A549 (cell line): Measurements from ENCODE around the gene RTEL1. TPM values are rescaled to one million over a fixed set of nuclear protein-coding genes. Genes with fewer than 3 reads are reported as not detected.
A peak's percentile ranks its signal among the peaks of the same experiment; 100 is the strongest.
"Not testable (repeated sequence)": the region's sequence is repeated elsewhere in the genome, so short reads cannot be mapped to it uniquely, and the experiment has no call there.

Experiments used
- ATAC-seq, 2 experiments: fragments of 200-7000 bp in 1 of 2; fragments of >200 bp in 1 of 2; cut with Nextera tagmentation in 1 of 2; cut with Tn5 transposase in 1 of 2; 3 replicates each; pipeline versions ENCODE4 v1.8.0 to v1.9.1; 2018 to 2020; ENCODE audit warnings: mild to moderate bottlenecking in 1 of 2, moderate library complexity in 1 of 2
- CTCF ChIA-PET: fragments of 300-600 bp; sonication (Branson Sonifier 250); formaldehyde crosslinking; extraction: SDS; loops from one replicate; lab custom pipeline; 2021; ENCODE audit warnings: antibody characterized with exemption, inconsistent platforms; lab: Yijun Ruan, JAX
- POLR2A ChIA-PET: fragments of 350-600 bp; formaldehyde crosslinking; extraction: SDS; loops from one replicate; lab custom pipeline; 2021; ENCODE audit warnings: antibody characterized with exemption, inconsistent platforms; lab: Yijun Ruan, JAX
- DNase-seq, 2 experiments: peaks; one replicate each; pipeline versions ENCODE4 v3.0.0 to v3.0.0-alpha.2; 2011 to 2016; ENCODE audit warnings: low read depth in 1 of 2, low spot score in 1 of 2
- FAIRE-seq: peaks from 2 replicates; lab custom pipeline; 2011; peaks lifted over from hg19 to GRCh38; lab: Jason Lieb, UNC
- H3K27ac ChIP-seq, 2 experiments: fragments of >200 bp; sonication (Bioruptor Twin); formaldehyde crosslinking; 3 replicates each; pipeline ENCODE4 v1.5.1; 2016 to 2017
- H3K4me1 ChIP-seq: fragments of >200 bp; sonication (Bioruptor Twin); formaldehyde crosslinking; 3 replicates; pipeline ENCODE4 v1.6.1; 2016
- H3K4me2 ChIP-seq: fragments of >200 bp; sonication (Bioruptor Twin); formaldehyde crosslinking; 3 replicates; pipeline ENCODE4 v1.6.1; 2016
- H3K4me3 ChIP-seq: fragments of >200 bp; sonication (Bioruptor Twin); formaldehyde crosslinking; 3 replicates; pipeline ENCODE4 v1.5.1; 2016
- H3K9me3 ChIP-seq: fragments of >200 bp; sonication (Bioruptor Twin); formaldehyde crosslinking; 3 replicates; pipeline ENCODE4 v1.6.1; 2016
- BHLHE40 ChIP-seq: IDR thresholded peaks from 2 replicates; pipeline ENCODE4 v1.6.1; 2012; ENCODE audit warnings: low read depth, low read length, inconsistent platforms
- CBX2 ChIP-seq: fragments of 200-600 bp; sonication (generic); IDR thresholded peaks from 2 replicates; pipeline ENCODE4 v1.6.1; 2016; ENCODE audit warnings: low read depth, mild to moderate bottlenecking, borderline replicate concordance
- CHD4 ChIP-seq: fragments of 200-600 bp; sonication (generic); IDR thresholded peaks from 2 replicates; pipeline ENCODE4 v1.6.1; 2016; ENCODE audit warnings: antibody characterized with exemption, mild to moderate bottlenecking, borderline replicate concordance
- E2F6 ChIP-seq: IDR thresholded peaks from 2 replicates; pipeline ENCODE4 v1.6.1; 2012; ENCODE audit warnings: low read depth, borderline replicate concordance
- EHMT2 ChIP-seq: fragments of 200-600 bp; sonication (generic); IDR thresholded peaks from 2 replicates; pipeline ENCODE4 v1.6.1; 2016; ENCODE audit warnings: antibody characterized with exemption, low read depth, mild to moderate bottlenecking, moderate library complexity
- EP300 ChIP-seq, 2 experiments: fragments of >200 bp; sonication (Bioruptor Twin); formaldehyde crosslinking; IDR thresholded peaks; 2 replicates in 1 of 2; 3 replicates in 1 of 2; pipeline ENCODE4 v1.6.1; 2016 to 2017
- HOXA7 ChIP-seq: fragments of 250-450 bp; sonication (Bioruptor Pico); IDR thresholded peaks from 2 replicates; pipeline ENCODE4 v1.5.0; 2020; ENCODE audit warnings: mild to moderate bottlenecking, moderate library complexity
- HOXB5 ChIP-seq: fragments of 250-450 bp; sonication (Bioruptor Pico); IDR thresholded peaks from 2 replicates; pipeline ENCODE4 v1.5.0; 2020; ENCODE audit warnings: mild to moderate bottlenecking, moderate library complexity
- JUN ChIP-seq, 2 experiments: fragments of >200 bp; sonication (Bioruptor Twin); formaldehyde crosslinking; IDR thresholded peaks; 2 replicates in 1 of 2; 3 replicates in 1 of 2; pipeline ENCODE4 v1.6.1; 2016 to 2017
- JUNB ChIP-seq: fragments of >200 bp; sonication (Bioruptor Twin); formaldehyde crosslinking; IDR thresholded peaks from 2 replicates; pipeline ENCODE4 v1.6.1; 2016
- KDM1A ChIP-seq: fragments of 200-600 bp; sonication (generic); IDR thresholded peaks from 2 replicates; pipeline ENCODE4 v1.6.1; 2016; ENCODE audit warnings: low read depth, mild to moderate bottlenecking
- MAFK ChIP-seq: fragments of 450-650 bp; IDR thresholded peaks from 2 replicates; pipeline ENCODE4 v1.6.1; 2014; ENCODE audit not compliant: partially characterized antibody
- MAX ChIP-seq: IDR thresholded peaks from 2 replicates; pipeline ENCODE4 v1.6.1; 2012
- MAZ ChIP-seq: fragments of 150-350 bp; IDR thresholded peaks from 2 replicates; pipeline ENCODE4 v1.6.1; 2014; ENCODE audit warnings: antibody characterized with exemption, low read depth, low read length, borderline replicate concordance
- MYC ChIP-seq: IDR thresholded peaks from 2 replicates; pipeline ENCODE4 v1.6.1; 2012; ENCODE audit warnings: mild to moderate bottlenecking, inconsistent platforms, low read length, improper control_type of control experiment, borderline replicate concordance
- NFE2L2 ChIP-seq: fragments of 150-350 bp; conservative IDR thresholded peaks from 2 replicates; pipeline ENCODE4 v1.6.1; 2014; ENCODE audit warnings: low read length
- PHF8 ChIP-seq: fragments of 200-600 bp; sonication (generic); IDR thresholded peaks from 2 replicates; pipeline ENCODE4 v1.6.1; 2016; ENCODE audit warnings: low read depth, mild to moderate bottlenecking, antibody characterized with exemption, moderate library complexity, borderline replicate concordance
- POLR2AphosphoS2 ChIP-seq: conservative IDR thresholded peaks from 2 replicates; pipeline ENCODE4 v1.6.1; 2012; ENCODE audit warnings: low read length, improper control_type of control experiment, inconsistent platforms
- RARB ChIP-seq: fragments of 250-450 bp; sonication (Bioruptor Pico); IDR thresholded peaks from 2 replicates; pipeline ENCODE4 v1.8.0; 2021; ENCODE audit warnings: mild to moderate bottlenecking, moderate library complexity
- RCOR1 ChIP-seq: fragments of 150-350 bp; IDR thresholded peaks from 2 replicates; pipeline ENCODE4 v1.6.1; 2014; ENCODE audit warnings: antibody characterized with exemption, low read length, low read depth
- RNF2 ChIP-seq: fragments of 200-600 bp; sonication (generic); IDR thresholded peaks from 2 replicates; pipeline ENCODE4 v1.6.1; 2016; ENCODE audit warnings: low read depth, mild to moderate bottlenecking, antibody characterized with exemption, moderate library complexity, borderline replicate concordance
- SMC3 ChIP-seq: fragments of >200 bp; sonication (Bioruptor Twin); formaldehyde crosslinking; IDR thresholded peaks from 3 replicates; pipeline ENCODE4 v1.6.1; 2018; ENCODE audit warnings: inconsistent platforms
- SREBF2 ChIP-seq: fragments of 450-650 bp; IDR thresholded peaks from 2 replicates; pipeline ENCODE4 v1.6.1; 2014; ENCODE audit warnings: mild to moderate bottlenecking, moderate library complexity
- TP53 ChIP-seq: fragments of 250-450 bp; sonication (Bioruptor Pico); IDR thresholded peaks from 2 replicates; pipeline ENCODE4 v1.5.0; 2021; ENCODE audit warnings: mild to moderate bottlenecking, moderate library complexity
- ZFP36 ChIP-seq: fragments of 450-650 bp; IDR thresholded peaks from 2 replicates; pipeline ENCODE4 v1.6.1; 2014; ENCODE audit warnings: borderline replicate concordance; ENCODE audit not compliant: partially characterized antibody
- WGBS: methylation state at CpG from one replicate; pipeline ENCODE4 v1.1.6; 2017; ENCODE audit errors: missing lambda C conversion rate; 5-methylcytosine and 5-hydroxymethylcytosine counted together
- polyA plus RNA-seq, 4 experiments: library from polyadenylated mRNA; depleted of rRNA in 3 of 4; stranded (reverse); fragments of >200 nt; fragmentation: RNase III in 1 of 4; extraction: RNeasy Plus Mini Kit Qiagen cat#74134 plus additional on column Dnase treatment in 1 of 4; gene quantifications; 2 replicates in 3 of 4; 3 replicates in 1 of 4; pipeline ENCODE4 v1.2.3, GENCODE V29; 2011 to 2017
- TF ChIP-seq, protein P1 (sequence below): fragments of 450-650 bp; IDR thresholded peaks from 2 replicates; pipeline ENCODE4 v1.6.1; 2014; ENCODE audit warnings: antibody characterized with exemption
- TF ChIP-seq, protein P2 (sequence below): IDR thresholded peaks from 2 replicates; pipeline ENCODE4 v1.6.1; 2012
- TF ChIP-seq, protein P3 (sequence below): fragments of 250-450 bp; sonication (Bioruptor Pico); IDR thresholded peaks from 2 replicates; pipeline ENCODE4 v1.5.0; 2021; ENCODE audit warnings: mild to moderate bottlenecking, moderate library complexity, borderline replicate concordance
- TF ChIP-seq, protein P4 (sequence below): fragments of 250-450 bp; sonication (Bioruptor Pico); IDR thresholded peaks from 2 replicates; pipeline ENCODE4 v1.5.0; 2020; ENCODE audit warnings: low read depth, mild to moderate bottlenecking, moderate library complexity

The RTEL1 gene
- polyA plus RNA-seq, 2 of the 4 experiments (the other 2 are of a cell fraction), result 11.3 to 12.6 TPM

DNA sequence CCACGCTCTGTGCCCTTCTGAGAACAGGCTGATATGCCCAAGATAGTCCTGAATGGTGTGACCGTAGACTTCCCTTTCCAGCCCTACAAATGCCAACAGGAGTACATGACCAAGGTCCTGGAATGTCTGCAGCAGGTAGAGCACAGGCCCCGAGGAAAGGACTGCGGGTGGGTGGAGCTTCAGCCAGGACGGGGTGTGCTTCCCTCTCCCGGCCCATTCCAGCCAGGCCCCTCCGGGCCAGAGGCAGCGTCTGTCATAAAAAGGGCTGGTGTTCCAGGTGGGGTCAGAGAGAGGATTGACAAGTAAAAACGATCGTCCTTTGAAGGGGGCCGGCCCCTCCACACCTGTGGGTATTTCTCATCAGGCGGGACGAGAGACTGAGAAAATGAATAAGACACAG lies 1.3 kb downstream of the RTEL1 start:
- 79% methylated on average over 13 of the region's 13 CpGs for WGBS
- Histone ChIP-seq H3K27ac (peak overlapping the region; percentile 83 to 93; a peak in 4 of 6 replicates), H3K4me2 (peak overlapping the region; percentile 90), H3K9me3 (no peaks in the 10 kb centered on the region), H3K4me3 (peak overlapping the region; percentile 74), H3K4me1 (peaks cover 6% of the 10 kb centered on the region; the same call in 2 of the 3 replicates)
- ChIA-PET CTCF (interaction anchor here (2.0 kb wide), 1 partner anchor 121 kb away, joined by 7 read pairs; no protein-coding TSS in a partner anchor), POLR2A (no interaction called here)
- no peak for FAIRE-seq
- ATAC-seq, result no peak
- no peak for DNase-seq
- TF ChIP-seq SMC3, result no peak
- no peak for TF ChIP-seq SREBF2
- TF ChIP-seq HOXA7 (CRISPR knock-in tag), result no peak
- no peak for TF ChIP-seq NFE2L2
- no peak for TF ChIP-seq MAZ
- no peak for TF ChIP-seq TP53 (CRISPR knock-in tag)
- TF ChIP-seq, protein P1, sequence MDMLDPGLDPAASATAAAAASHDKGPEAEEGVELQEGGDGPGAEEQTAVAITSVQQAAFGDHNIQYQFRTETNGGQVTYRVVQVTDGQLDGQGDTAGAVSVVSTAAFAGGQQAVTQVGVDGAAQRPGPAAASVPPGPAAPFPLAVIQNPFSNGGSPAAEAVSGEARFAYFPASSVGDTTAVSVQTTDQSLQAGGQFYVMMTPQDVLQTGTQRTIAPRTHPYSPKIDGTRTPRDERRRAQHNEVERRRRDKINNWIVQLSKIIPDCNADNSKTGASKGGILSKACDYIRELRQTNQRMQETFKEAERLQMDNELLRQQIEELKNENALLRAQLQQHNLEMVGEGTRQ, result no peak
- TF ChIP-seq JUN (IDR thresholded peaks at IDR 0.05), result no peak
- no peak for TF ChIP-seq EHMT2
- no peak for TF ChIP-seq EP300 (IDR thresholded peaks at IDR 0.05)
- TF ChIP-seq KDM1A, result no peak
- TF ChIP-seq RCOR1, result no peak
- no peak for TF ChIP-seq RARB (CRISPR knock-in tag)
- TF ChIP-seq, protein P2, sequence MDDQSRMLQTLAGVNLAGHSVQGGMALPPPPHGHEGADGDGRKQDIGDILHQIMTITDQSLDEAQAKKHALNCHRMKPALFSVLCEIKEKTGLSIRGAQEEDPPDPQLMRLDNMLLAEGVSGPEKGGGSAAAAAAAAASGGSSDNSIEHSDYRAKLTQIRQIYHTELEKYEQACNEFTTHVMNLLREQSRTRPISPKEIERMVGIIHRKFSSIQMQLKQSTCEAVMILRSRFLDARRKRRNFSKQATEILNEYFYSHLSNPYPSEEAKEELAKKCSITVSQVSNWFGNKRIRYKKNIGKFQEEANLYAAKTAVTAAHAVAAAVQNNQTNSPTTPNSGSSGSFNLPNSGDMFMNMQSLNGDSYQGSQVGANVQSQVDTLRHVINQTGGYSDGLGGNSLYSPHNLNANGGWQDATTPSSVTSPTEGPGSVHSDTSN, result no peak
- no peak for TF ChIP-seq PHF8
- no peak for TF ChIP-seq MAX
- TF ChIP-seq HOXB5, result no peak

DNA sequence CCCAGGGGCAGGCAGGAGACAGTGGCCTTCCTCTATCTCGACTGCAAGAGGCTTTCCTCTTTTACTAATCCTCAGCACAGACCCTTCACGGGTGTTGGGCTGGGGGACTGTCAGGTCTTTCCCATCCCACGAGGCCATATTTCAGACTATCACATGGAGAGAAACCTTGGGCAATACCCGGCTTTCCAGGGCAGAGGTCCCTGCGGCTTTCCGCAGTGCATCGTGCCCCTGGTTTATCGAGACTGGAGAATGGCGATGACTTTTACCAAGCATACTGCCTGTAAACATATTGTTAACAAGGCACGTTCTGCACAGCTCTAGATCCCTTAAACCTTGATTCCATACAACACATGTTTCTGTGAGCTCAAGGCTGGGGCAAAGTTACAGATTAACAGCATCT lies 2.1 kb downstream of the RTEL1 start:
- CTCF ChIA-PET, result interaction anchor here (2.2 to 2.7 kb wide), 2 partner anchors 21 to 122 kb away, joined by 8 to 9 read pairs; partner anchors contain the start of gene PTK6
- ATAC-seq, H3K4me2 ChIP-seq, H3K4me3 ChIP-seq, DNase-seq, H3K27ac ChIP-seq, H3K9me3 ChIP-seq, POLR2A ChIA-PET, H3K4me1 ChIP-seq, FAIRE-seq: not testable (repeated sequence)
- 83% methylated on average over 10 of the region's 10 CpGs for WGBS

- Histone ChIP-seq H3K4me1 (peaks cover 6% of the 10 kb centered on the region; the same call in 2 of the 3 replicates), H3K27ac (no peak overlapping the region), H3K4me2 (no peak overlapping the region), H3K4me3 (no peak overlapping the region), H3K9me3 (no peaks in the 10 kb centered on the region)
- 79% methylated on average over 8 of the region's 8 CpGs for WGBS
- DNase-seq (no peak), FAIRE-seq (no peak), ATAC-seq (no peak)
- POLR2A ChIA-PET, result no interaction called here
- CTCF ChIA-PET, result interaction anchor here (2.2 to 2.7 kb wide), 2 partner anchors 20 to 123 kb away, joined by 8 to 9 read pairs; partner anchors contain the start of gene PTK6
- no peak for TF ChIP-seq CBX2
- TF ChIP-seq, protein P3, sequence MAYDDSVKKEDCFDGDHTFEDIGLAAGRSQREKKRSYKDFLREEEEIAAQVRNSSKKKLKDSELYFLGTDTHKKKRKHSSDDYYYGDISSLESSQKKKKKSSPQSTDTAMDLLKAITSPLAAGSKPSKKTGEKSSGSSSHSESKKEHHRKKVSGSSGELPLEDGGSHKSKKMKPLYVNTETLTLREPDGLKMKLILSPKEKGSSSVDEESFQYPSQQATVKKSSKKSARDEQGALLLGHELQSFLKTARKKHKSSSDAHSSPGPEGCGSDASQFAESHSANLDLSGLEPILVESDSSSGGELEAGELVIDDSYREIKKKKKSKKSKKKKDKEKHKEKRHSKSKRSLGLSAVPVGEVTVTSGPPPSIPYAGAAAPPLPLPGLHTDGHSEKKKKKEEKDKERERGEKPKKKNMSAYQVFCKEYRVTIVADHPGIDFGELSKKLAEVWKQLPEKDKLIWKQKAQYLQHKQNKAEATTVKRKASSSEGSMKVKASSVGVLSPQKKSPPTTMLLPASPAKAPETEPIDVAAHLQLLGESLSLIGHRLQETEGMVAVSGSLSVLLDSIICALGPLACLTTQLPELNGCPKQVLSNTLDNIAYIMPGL (CRISPR knock-in tag), result no peak
- TF ChIP-seq MAFK, result no peak
- TF ChIP-seq CHD4, result no peak
- TF ChIP-seq ZFP36, result no peak
- TF ChIP-seq, protein P4, sequence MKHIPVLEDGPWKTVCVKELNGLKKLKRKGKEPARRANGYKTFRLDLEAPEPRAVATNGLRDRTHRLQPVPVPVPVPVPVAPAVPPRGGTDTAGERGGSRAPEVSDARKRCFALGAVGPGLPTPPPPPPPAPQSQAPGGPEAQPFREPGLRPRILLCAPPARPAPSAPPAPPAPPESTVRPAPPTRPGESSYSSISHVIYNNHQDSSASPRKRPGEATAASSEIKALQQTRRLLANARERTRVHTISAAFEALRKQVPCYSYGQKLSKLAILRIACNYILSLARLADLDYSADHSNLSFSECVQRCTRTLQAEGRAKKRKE (CRISPR knock-in tag), result no peak
- TF ChIP-seq RNF2, result no peak
- TF ChIP-seq, protein P1, result no peak
- TF ChIP-seq E2F6, result no peak
- no peak for TF ChIP-seq MYC
- TF ChIP-seq JUNB, result no peak
- no peak for TF ChIP-seq POLR2AphosphoS2
- TF ChIP-seq BHLHE40, result no peak
Observed at GRCh38 chr20:63660622-63661021, 2.5 kb downstream of the RTEL1 start.
